ENCODE results near the gene GPRC5B. TPM values are rescaled to one million over a fixed set of nuclear protein-coding genes. Genes with fewer than 3 reads are reported as not detected.
A peak's percentile ranks its signal among the peaks of the same experiment; 100 is the strongest.

The GPRC5B gene
- total RNA-seq, 4 donors from 2014 or later, result 1.9 to 17.3 (median 5.1) TPM

DNA sequence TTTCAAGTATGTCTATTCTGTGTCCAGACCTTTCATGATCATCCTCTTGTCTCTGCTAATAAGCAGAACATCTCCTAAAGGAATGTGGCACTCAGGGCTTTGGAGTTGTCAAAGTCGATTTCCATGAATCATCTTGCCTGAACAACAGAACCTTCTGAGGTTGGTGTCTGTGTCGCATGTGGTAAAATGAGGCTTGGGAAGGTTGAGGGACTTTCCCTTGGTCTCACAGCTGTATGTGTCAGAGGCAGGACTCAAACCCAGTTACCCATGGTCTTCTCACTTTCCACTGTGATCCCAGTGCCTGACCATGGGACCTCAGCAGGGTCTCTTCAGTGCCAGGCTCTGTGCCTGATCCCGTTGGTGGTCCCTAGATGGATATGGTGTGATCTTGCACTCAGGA, 4.2 kb upstream of the GPRC5B start:
- peaks cover 19% of the 10 kb centered on the region for H3K27me3 ChIP-seq
- H3K36me3 ChIP-seq, result no peaks in the 10 kb centered on the region
- in situ Hi-C loops (cut with MboI; ENCODE audit: low pct_ligation_motif_present in 1 of 4, low pct_unique_long_range_greater_than_20kb in 1 of 4, low sequenced_read_pairs in 3 of 4), result loop anchor here (5.0 to 25.0 kb wide), 4 partner anchors 177 to 324 kb away; partner anchors contain the start of genes IQCK (in 1 of the 4) and KNOP1 (in 1 of the 4)
- TF ChIP-seq POLR2AphosphoS5 (IDR thresholded peaks at IDR 0.05), result no peak
- no peak for TF ChIP-seq EP300 (IDR thresholded peaks at IDR 0.05; ENCODE audit: low read depth)
- TF ChIP-seq POLR2A (IDR thresholded peaks at IDR 0.05), result no peak
- TF ChIP-seq, protein P1, sequence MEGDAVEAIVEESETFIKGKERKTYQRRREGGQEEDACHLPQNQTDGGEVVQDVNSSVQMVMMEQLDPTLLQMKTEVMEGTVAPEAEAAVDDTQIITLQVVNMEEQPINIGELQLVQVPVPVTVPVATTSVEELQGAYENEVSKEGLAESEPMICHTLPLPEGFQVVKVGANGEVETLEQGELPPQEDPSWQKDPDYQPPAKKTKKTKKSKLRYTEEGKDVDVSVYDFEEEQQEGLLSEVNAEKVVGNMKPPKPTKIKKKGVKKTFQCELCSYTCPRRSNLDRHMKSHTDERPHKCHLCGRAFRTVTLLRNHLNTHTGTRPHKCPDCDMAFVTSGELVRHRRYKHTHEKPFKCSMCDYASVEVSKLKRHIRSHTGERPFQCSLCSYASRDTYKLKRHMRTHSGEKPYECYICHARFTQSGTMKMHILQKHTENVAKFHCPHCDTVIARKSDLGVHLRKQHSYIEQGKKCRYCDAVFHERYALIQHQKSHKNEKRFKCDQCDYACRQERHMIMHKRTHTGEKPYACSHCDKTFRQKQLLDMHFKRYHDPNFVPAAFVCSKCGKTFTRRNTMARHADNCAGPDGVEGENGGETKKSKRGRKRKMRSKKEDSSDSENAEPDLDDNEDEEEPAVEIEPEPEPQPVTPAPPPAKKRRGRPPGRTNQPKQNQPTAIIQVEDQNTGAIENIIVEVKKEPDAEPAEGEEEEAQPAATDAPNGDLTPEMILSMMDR (IDR thresholded peaks at IDR 0.05), result no peak
- H3K4me3 ChIP-seq, result no peak overlapping the region
- no peak overlapping the region for H3K27ac ChIP-seq
- DNase-seq, result no peak
- H3K4me1 ChIP-seq, result peaks cover 6 to 24% (median 21%) of the 10 kb centered on the region in 4 donors
- intact Hi-C loops (cut with DNase I; ENCODE audit: low total_unique reads), result loop anchor here (10.0 kb wide), 1 partner anchor 174 kb away; the partner anchor contains the start of genes IQCK and KNOP1
- no peaks in the 10 kb centered on the region for H3K9me3 ChIP-seq
- WGBS, 2 donors (ENCODE audit: low coverage in 1 of 2), result 73 to 91% methylated on average over 2 to 3 of the region's 3 CpGs

DNA sequence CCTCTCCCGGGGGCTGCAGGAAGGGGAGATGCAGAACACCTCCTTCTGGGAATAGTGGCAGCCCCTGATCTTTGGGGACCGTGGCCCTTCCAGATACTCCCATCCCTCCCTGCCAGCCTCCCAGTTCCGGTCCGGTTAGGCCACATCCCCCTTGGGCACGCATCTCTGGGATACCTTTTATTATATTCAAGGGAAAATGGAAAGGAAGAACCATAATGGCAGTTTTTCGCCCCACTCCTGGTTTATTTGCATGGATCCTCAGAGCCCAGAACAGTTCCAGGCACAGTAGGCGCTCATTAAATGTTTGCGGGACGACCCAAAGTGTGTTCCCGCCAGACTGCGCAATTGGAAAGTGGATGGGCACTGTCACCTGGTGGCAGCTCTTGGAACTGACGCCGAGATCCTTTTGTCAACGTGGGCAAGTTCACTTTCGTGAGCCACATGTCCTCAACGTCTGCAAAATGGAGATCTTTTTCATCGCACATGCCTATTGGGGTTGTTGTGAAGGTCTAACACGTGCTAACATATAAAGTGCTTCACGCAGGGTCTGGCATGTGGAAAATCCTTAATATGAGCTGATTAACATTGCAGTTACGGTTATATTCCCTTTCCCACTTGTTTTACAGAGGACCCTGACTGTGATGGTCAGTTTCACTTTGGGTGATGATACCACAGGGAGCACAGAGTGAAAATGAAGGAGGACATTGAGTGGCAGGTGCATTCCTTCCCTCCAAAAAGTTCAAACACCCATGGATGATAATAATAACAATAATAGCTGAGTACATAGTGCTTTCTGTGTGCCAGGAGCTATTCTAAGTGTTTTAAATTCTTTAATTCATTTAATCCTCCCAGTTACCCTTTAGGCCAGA, 1.7 kb upstream of the GPRC5B start:
- WGBS, 2 donors (ENCODE audit: low coverage in 1 of 2), result 7% methylated on average over 20 of the region's 20 CpGs; no CpG with 5 or more reads in 1 of the 2 donors
- Histone ChIP-seq H3K9me3 (no peaks in the 10 kb centered on the region), H3K36me3 (no peaks in the 10 kb centered on the region), H3K4me3 (peak overlapping the region in 2 of 4 donors; percentile 4 to 72), H3K27me3 (peaks cover 36% of the 10 kb centered on the region), H3K27ac (no peak overlapping the region), H3K4me1 (peaks cover 6 to 28% (median 25%) of the 10 kb centered on the region in 4 donors)
- TF ChIP-seq POLR2AphosphoS5 (IDR thresholded peaks at IDR 0.05), result no peak
- TF ChIP-seq, protein P1 (IDR thresholded peaks at IDR 0.05), result peak; percentile 99 to 100 (median 100)
- intact Hi-C loops (cut with DNase I; ENCODE audit: low total_unique reads), result loop anchor here (2.0 to 10.0 kb wide), 2 partner anchors 172 to 328 kb away; partner anchors contain the start of genes IQCK and KNOP1
- in situ Hi-C loops (cut with MboI; ENCODE audit: low pct_ligation_motif_present in 1 of 4, low pct_unique_long_range_greater_than_20kb in 1 of 4, low sequenced_read_pairs in 3 of 4), result loop anchor here (5.0 to 25.0 kb wide), 4 partner anchors 174 to 322 kb away; partner anchors contain the start of genes IQCK (in 1 of the 4) and KNOP1 (in 1 of the 4)
- DNase-seq, result peak; percentile 79

DNA sequence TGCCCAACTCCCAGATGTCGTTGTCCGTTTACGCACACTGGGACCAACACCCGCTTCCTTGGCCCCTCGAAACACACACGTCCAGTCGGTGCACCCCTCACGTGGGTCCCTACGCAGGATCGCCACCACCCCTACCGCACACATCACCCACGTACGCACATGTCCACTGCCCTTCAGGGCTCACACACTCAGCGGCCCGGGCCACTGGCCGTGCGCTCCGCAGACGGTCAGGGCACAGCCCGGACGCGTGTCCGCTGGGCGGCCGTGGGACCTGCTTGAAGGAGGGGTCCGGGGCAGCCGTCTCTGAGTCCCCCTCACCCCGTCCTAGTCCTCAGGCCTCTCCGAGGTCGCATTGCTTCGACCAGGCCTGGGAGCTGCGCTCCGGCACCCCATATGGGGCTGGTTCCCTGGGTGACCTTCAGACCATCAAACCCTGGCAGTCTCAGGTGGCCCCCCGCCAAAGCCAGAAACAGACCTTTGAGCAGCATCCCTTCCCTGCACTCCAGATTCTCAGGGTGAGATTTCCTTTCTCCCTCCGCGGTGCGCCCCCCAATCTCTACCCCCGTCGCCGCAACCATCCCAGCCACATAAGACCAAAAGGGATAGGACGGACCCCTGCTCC, 914 bp upstream of the GPRC5B start:
- no peak overlapping the region for H3K27ac ChIP-seq

More for the DNA sequence above, 914 bp upstream of the GPRC5B start:
- TF ChIP-seq, protein P1 (IDR thresholded peaks at IDR 0.05), result peak in 1 of 5 experiments; percentile 8
- no peak for TF ChIP-seq EP300 (IDR thresholded peaks at IDR 0.05; ENCODE audit: low read depth)
- peak; percentile 9 for DNase-seq
- 0 to 7% methylated on average over 1 to 39 of the region's 41 CpGs for WGBS, 2 donors (ENCODE audit: low coverage in 1 of 2)
- no peaks in the 10 kb centered on the region for H3K36me3 ChIP-seq
- intact Hi-C loops (cut with DNase I; ENCODE audit: low total_unique reads), result loop anchor here (2.0 to 10.0 kb wide), 2 partner anchors 171 to 327 kb away; partner anchors contain the start of genes IQCK and KNOP1
- H3K4me3 ChIP-seq, result peak overlapping the region; percentile 15 to 72 (median 54)
- H3K27me3 ChIP-seq, result peaks cover 36% of the 10 kb centered on the region
- peaks cover 6 to 28% (median 25%) of the 10 kb centered on the region in 4 donors for H3K4me1 ChIP-seq
- in situ Hi-C loops (cut with MboI; ENCODE audit: low pct_ligation_motif_present in 1 of 4, low pct_unique_long_range_greater_than_20kb in 1 of 4, low sequenced_read_pairs in 3 of 4), result loop anchor here (5.0 to 25.0 kb wide), 4 partner anchors 173 to 321 kb away; partner anchors contain the start of genes IQCK (in 1 of the 4) and KNOP1 (in 1 of the 4)
- H3K9me3 ChIP-seq, result no peaks in the 10 kb centered on the region

All from transverse colon (tissue), 4 donors.